Endodermal cell (in vitro differentiated cells): ENCODE results near the gene ITCH. TPM values are rescaled to one million over a fixed set of nuclear protein-coding genes. Genes with fewer than 3 reads are reported as not detected.
"Not testable (repeated sequence)": the region's sequence is repeated elsewhere in the genome, so short reads cannot be mapped to it uniquely, and the experiment has no call there.

Source experiments
- DNase-seq: peaks from one replicate; pipeline ENCODE4 v3.0.0-alpha.2; 2017
- H3K27ac ChIP-seq: 2 replicates; pipeline ENCODE4 v1.5.1; 2013; ENCODE audit warnings: mild to moderate bottlenecking, low read depth, low read length, moderate library complexity
- H3K27me3 ChIP-seq: 2 replicates; pipeline ENCODE4 v1.6.1; 2013; ENCODE audit warnings: mild to moderate bottlenecking, low read length, moderate library complexity; ENCODE audit not compliant: insufficient read depth, control insufficient read depth, poor library complexity, severe bottlenecking
- H3K36me3 ChIP-seq: 2 replicates; pipeline ENCODE4 v1.7.0; 2013; ENCODE audit warnings: mild to moderate bottlenecking, low read length, moderate library complexity; ENCODE audit not compliant: control insufficient read depth, insufficient read depth
- H3K4me1 ChIP-seq: one replicate; pipeline ENCODE4 v1.7.0; 2013; ENCODE audit warnings: low read length; ENCODE audit not compliant: control insufficient read depth, insufficient read depth
- H3K4me3 ChIP-seq: 2 replicates; pipeline ENCODE4 v1.5.1; 2013; ENCODE audit warnings: mild to moderate bottlenecking, low read length, moderate library complexity
- H3K9ac ChIP-seq: 2 replicates; pipeline ENCODE4 v1.6.1; 2013; ENCODE audit warnings: mild to moderate bottlenecking, low read length, moderate library complexity; ENCODE audit not compliant: poor library complexity, severe bottlenecking; ENCODE audit errors: extremely low read depth
- H3K9me3 ChIP-seq: 2 replicates; pipeline ENCODE4 v1.6.1; 2013; ENCODE audit warnings: mild to moderate bottlenecking, low read length, moderate library complexity; ENCODE audit not compliant: control insufficient read depth
- H3K27ac Mint-ChIP-seq: 2 replicates; pipeline ENCODE4 v1.8.0; 2020; ENCODE audit warnings: mixed read lengths
- H3K27me3 Mint-ChIP-seq: 2 replicates; pipeline ENCODE4 v1.8.0; 2021; ENCODE audit warnings: mild to moderate bottlenecking, mixed read lengths; ENCODE audit not compliant: insufficient read depth
- H3K36me3 Mint-ChIP-seq: 2 replicates; pipeline ENCODE4 v1.8.0; 2020; ENCODE audit warnings: low read depth, mixed read lengths
- H3K4me1 Mint-ChIP-seq: 2 replicates; pipeline ENCODE4 v1.8.0; 2020; ENCODE audit warnings: mixed read lengths
- H3K4me3 Mint-ChIP-seq: 2 replicates; pipeline ENCODE4 v1.8.0; 2020; ENCODE audit warnings: mild to moderate bottlenecking, moderate library complexity, mixed read lengths
- H3K9me3 Mint-ChIP-seq: 2 replicates; pipeline ENCODE4 v1.8.0; 2020; ENCODE audit warnings: mild to moderate bottlenecking, mixed read lengths
- whole genome bisulfite sequencing, 2 experiments: methylation state at CpG; one replicate each; pipeline versions ENCODE4 v1.1.5 to v1.1.7; 2013; ENCODE audit warnings: missing lambda C conversion rate in 2 of 2, mixed read lengths in 1 of 2; ENCODE audit not compliant: insufficient coverage in 1 of 2, insufficient read length in 1 of 2; 5-methylcytosine and 5-hydroxymethylcytosine counted together
- total RNA-seq, 2 donors: library from RNA; stranded (reverse); fragmentation: NEBNext Ultra II Directional in 1 of 2; extraction: Animal tissue kit (Norgen Biotek cat#: 25700) in 1 of 2; gene quantifications; 2 replicates in 1 of 2; 3 replicates in 1 of 2; pipeline ENCODE4 v1.2.1, GENCODE V29; 2021
- TF ChIP-seq, protein P1 (sequence below): fragments of 200-600 bp; sonication (generic); conservative IDR thresholded peaks from 2 replicates; pipeline ENCODE4 v1.5.0; 2021; ENCODE audit warnings: antibody characterized with exemption, mild to moderate bottlenecking

Gene ITCH
- total RNA-seq, 2 donors from 2014 or later, result 65.1 to 84.4 TPM

- H3K4me1 Mint-ChIP-seq, result no peaks in the 10 kb centered on the region
- Histone ChIP-seq H3K27ac (no peak overlapping the region), H3K9me3 (no peaks in the 10 kb centered on the region), H3K4me3 (no peak overlapping the region), H3K36me3 (peaks cover 91% of the 10 kb centered on the region), H3K27me3 (no peaks in the 10 kb centered on the region), H3K9ac (no peak overlapping the region), H3K4me1 (no peaks in the 10 kb centered on the region)
- peaks cover 57% of the 10 kb centered on the region for H3K36me3 Mint-ChIP-seq
- TF ChIP-seq, protein P1, sequence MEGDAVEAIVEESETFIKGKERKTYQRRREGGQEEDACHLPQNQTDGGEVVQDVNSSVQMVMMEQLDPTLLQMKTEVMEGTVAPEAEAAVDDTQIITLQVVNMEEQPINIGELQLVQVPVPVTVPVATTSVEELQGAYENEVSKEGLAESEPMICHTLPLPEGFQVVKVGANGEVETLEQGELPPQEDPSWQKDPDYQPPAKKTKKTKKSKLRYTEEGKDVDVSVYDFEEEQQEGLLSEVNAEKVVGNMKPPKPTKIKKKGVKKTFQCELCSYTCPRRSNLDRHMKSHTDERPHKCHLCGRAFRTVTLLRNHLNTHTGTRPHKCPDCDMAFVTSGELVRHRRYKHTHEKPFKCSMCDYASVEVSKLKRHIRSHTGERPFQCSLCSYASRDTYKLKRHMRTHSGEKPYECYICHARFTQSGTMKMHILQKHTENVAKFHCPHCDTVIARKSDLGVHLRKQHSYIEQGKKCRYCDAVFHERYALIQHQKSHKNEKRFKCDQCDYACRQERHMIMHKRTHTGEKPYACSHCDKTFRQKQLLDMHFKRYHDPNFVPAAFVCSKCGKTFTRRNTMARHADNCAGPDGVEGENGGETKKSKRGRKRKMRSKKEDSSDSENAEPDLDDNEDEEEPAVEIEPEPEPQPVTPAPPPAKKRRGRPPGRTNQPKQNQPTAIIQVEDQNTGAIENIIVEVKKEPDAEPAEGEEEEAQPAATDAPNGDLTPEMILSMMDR, result no peak
- WGBS, 2 experiments, result 96 to 100% methylated on average over 1 to 3 of the region's 5 CpGs
- H3K27me3 Mint-ChIP-seq, result no peaks in the 10 kb centered on the region
- DNase-seq, result no peak
- no peak overlapping the region for H3K4me3 Mint-ChIP-seq
- H3K9me3 Mint-ChIP-seq, result no peaks in the 10 kb centered on the region
- H3K27ac Mint-ChIP-seq, result no peak overlapping the region
These were observed 76.1 kb downstream of the ITCH start for GRCh38 chr20:34439168-34439567.

DNA sequence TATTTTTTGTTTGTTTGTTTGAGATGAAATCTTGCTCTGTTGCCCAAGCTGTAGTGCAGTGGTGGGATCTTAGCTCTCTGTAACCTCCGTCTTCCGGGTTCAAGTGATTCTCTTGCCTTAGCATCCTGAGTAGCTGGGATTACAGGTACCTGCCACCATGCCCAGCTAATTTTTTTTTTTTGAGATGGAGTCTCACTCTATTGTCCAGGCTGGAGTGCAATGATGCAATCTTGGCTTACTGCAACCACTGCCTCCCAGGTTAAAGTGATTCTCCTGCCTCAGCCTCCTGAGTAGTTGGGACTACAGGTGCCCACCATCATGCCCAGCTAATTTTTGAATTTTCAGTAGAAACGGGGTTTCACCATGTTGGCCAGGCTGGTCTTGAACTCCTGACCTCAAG, 78.3 kb downstream of the ITCH start:
- not testable (repeated sequence) for H3K27me3 ChIP-seq, H3K4me1 ChIP-seq, H3K9ac ChIP-seq, H3K4me3 ChIP-seq, H3K4me1 Mint-ChIP-seq, H3K4me3 Mint-ChIP-seq, H3K27ac Mint-ChIP-seq, H3K9me3 ChIP-seq, H3K27me3 Mint-ChIP-seq, H3K27ac ChIP-seq, DNase-seq, H3K9me3 Mint-ChIP-seq
- peaks cover 72% of the 10 kb centered on the region for H3K36me3 Mint-ChIP-seq
- WGBS, 2 experiments, result 97 to 100% methylated on average over 1 to 3 of the region's 3 CpGs
- peaks cover 91% of the 10 kb centered on the region for H3K36me3 ChIP-seq

GRCh38 chr20:34443546-34443945, 80.5 kb downstream of the ITCH start:
- no peak for DNase-seq
- Mint-ChIP-seq H3K9me3 (no peaks in the 10 kb centered on the region), H3K36me3 (peaks cover 78% of the 10 kb centered on the region), H3K4me1 (no peaks in the 10 kb centered on the region), H3K4me3 (no peak overlapping the region), H3K27me3 (no peaks in the 10 kb centered on the region), H3K27ac (no peak overlapping the region)
- Histone ChIP-seq H3K9me3 (no peaks in the 10 kb centered on the region), H3K27ac (no peak overlapping the region), H3K4me3 (no peak overlapping the region), H3K27me3 (no peaks in the 10 kb centered on the region), H3K36me3 (peaks cover 94% of the 10 kb centered on the region), H3K4me1 (no peaks in the 10 kb centered on the region), H3K9ac (no peak overlapping the region)
- WGBS, 2 experiments, result 96 to 100% methylated on average over 2 to 3 of the region's 3 CpGs
- TF ChIP-seq, protein P1, result no peak
